ENCODE results near the gene KCNMA1.
A peak's percentile ranks its signal among the peaks of the same experiment; 100 is the strongest.

KCNMA1 gene

DNA sequence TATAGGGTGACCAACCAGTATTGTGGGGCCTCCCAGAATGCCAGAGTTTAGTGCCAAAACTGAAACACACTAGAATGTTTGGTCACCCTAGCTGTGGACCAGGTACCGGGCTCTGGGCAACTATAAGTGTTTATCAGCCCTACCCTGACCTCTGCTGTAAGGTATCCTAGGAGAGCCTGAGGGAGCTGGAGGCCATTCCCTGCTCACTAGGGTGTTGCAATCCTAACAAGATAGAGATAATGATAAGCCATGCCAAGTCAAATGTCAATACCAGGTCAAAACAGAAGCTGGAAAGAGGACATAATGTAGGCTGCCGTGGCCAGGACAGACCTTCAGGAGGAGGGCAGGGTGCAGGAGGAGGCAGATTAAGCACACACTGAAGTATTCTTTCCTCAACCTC lies 151.8 kb downstream of the KCNMA1 start:
- DNase-seq (ENCODE audit: low read depth) = no peak

DNA sequence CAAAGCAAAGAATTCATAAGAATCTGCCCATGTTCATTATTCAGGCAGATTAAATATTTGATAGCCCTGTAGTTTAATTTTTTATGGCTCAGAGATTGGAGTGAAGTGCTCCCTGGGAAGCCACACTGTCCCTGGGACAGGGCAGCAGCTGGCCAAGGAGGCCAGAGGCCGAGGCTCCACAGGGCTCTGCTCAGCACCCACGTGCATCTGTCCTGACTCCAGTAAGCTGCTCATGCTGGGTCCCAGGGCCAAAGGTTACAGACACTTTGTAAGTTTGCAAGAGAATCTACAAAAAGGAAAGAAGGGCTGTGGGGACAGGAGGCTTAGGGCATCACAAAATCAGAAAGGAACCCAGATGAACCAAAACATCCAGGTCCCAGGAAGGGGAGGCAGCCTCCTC lies 155.5 kb downstream of the KCNMA1 start:
- no peak for DNase-seq (ENCODE audit: low read depth)

DNA sequence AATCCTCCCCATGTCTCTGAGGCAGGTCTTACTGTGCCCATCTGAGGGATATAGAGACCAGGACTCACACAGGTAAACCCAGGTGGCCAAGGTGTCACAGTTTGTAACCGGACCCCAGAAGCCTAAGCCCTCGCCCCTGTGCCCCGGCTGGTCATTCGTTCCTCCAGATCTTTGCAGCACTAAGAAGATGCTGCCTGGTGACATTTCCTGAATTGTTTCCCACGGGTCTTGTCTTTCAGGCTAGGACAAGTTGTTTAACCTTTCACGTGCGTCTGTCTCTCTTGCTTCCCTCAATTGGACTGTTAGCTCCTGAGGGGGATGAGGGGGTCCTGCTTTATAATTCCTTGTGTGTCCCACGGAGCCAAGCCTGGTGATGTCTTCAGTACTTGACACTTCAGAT lies 158.0 kb downstream of the KCNMA1 start:
- DNase-seq (ENCODE audit: low read depth) = no peak

DNA sequence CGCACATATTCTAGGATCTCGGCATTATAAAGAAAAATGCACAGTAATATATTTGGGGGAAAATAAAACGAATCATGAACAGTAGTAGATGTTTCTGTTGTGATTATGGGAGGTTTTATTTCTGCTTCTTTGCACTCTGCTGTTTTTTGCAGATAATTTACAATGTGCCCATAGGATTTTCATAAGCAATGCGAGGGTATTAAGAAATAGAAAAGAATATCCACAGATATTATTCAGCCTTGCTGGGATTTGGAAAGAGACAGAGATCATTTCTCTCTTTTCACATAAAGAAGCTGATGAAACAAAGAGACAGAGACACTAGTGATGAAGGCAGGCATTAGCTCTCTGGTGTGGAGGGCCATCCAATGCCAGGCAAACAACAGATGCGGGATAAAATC lies 158.6 kb downstream of the KCNMA1 start:
- no peak for DNase-seq (ENCODE audit: low read depth)

DNA sequence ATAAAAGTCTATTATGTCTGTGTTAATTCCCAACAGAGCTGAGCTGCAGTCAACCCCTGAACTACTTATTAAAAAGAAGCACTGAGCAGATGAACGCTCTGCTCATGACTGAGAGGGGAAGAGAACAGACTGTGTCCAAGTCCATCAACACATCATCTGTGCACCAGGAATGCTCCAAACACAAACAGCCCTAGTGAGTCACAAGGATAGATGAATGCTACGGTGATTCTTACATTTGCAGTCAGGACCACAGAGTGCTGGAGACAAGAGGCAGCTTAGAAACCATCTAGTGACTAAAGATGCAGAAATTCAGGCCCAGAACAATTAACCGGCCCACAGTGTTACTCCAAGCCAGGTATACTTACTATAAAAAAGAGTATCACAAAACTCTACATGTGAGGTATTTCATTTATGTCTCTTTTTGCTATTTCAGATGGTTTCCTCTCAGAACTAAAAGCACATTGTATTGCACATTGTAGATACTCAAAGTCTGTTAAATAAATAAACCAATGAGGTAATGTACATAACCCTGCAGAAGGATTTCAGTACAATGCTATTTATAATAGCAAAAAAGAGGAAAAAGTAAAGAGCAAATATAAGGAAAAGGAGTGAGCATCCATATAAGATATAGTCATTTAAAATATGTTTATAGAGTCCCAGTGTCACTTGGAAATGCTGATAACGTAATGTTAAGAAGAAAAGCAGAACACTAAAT lies 159.2 kb downstream of the KCNMA1 start:
- DNase-seq (ENCODE audit: low read depth) = peak; percentile 90

DNA sequence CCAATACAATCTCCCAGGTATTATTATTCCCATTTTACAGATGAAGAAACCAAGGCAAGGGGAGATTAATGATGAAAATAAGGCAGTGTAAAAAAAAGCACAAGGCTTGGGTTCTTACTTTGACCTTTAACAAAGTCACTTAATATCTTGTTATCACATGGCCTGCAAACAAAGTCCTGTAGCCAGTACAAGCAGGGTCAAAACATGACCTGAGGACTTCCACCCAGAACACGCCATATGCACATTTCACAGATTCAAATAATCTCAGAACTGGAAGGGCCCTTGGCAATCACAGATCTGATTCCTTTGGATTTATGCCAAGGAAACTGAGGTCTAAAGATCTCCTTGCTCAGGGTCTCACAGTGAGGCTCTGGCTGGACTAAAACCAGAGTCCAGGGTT lies 162.1 kb downstream of the KCNMA1 start:
- DNase-seq (ENCODE audit: low read depth) = no peak

DNA sequence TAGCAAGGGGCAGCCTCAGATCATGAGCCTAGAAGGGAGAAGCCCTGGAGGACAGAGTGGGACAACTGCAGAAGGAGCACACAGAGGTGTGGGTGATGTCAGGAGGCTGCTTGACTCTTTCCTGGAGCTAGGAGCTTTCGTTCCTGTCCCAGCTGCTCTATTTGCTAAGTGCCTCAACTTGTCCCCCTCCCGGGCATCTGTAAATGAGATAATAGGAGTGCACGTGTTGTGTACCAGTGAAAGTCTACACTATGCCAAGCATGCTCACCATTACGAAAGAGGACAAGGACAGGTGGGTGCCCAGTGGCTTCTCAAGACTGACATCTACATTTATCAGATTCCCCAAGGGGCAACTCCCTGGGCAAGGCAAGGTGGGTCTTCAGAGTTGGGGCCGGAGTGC lies 162.7 kb downstream of the KCNMA1 start:
- DNase-seq (ENCODE audit: low read depth) = no peak

DNA sequence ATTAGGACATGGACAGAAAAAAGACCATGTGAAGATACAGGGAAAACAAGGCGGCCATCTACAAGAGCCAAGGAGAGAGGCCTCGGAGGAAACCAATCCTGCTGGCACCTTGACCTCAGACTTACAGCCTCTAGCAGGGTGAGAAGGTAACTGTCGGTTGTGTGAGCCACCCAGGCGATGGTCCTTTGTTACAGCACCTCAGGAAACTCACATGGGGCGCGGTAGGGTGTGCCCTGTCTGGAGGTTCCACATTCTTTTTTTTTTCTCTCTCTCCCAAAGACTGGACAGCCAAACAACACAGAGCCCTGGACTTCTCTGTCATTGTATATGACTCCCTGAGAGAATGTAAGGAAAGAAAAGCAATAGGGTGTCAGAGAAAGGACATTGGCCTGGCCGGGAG lies 163.2 kb downstream of the KCNMA1 start:
- DNase-seq (ENCODE audit: low read depth) = no peak

DNA sequence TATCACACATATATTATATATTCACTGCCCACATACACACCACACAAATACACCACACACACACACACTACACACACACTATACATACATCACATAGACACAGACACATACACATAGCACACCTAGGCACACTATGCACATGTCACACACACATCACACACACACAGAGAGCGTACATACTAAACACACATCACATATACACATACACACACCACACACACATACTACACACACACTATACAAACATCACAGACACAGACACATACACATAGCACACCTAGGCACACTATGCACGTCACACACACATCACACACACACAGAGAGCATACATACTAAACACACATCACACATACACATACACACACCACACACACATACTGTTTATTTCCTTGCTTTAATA lies 165.5 kb downstream of the KCNMA1 start:
- no peak for DNase-seq (ENCODE audit: low read depth)

DNA sequence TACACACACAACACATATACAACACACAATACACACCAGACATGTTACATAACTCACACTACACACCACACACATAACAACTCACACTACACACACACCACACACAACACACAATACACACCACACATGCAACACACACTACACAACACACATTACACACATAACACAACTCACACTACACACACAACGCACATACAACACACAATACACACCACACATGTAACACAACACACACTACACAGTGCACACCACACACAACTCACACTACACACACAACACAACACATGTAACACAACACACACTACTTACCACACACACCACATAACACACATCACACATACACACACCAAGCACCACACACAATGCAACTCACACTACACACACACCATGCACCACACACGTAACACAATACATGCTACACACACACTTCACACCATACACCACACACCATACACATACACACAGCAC lies 166.5 kb downstream of the KCNMA1 start:
- DNase-seq (ENCODE audit: low read depth) = peak; percentile 12

DNA sequence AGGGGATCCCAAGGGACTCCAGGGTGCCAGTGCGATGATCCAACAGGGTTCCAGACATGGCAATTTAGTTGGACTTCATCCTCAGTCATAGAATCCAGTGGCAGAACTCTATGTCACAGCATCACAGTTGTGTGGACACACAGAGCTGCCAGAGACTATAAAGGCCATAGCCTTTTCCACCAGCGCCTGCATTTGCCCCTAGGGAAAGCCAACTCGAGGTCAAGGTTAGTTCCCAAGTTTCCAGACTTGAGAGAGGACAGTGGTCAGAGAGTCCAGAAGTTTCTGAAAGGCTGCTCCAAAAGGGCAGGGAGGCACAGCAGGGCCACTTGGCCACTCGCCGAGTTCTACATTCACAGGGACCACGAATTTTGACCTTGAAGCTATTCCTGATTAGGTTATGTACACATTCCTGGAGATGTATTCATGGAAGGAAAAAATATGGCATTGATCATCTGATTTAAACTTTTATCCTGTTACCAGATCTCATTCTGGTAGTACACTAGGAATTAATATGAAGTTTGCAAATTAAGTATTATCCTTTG lies 170.1 kb downstream of the KCNMA1 start:
- no peak for DNase-seq (ENCODE audit: low read depth)

DNA sequence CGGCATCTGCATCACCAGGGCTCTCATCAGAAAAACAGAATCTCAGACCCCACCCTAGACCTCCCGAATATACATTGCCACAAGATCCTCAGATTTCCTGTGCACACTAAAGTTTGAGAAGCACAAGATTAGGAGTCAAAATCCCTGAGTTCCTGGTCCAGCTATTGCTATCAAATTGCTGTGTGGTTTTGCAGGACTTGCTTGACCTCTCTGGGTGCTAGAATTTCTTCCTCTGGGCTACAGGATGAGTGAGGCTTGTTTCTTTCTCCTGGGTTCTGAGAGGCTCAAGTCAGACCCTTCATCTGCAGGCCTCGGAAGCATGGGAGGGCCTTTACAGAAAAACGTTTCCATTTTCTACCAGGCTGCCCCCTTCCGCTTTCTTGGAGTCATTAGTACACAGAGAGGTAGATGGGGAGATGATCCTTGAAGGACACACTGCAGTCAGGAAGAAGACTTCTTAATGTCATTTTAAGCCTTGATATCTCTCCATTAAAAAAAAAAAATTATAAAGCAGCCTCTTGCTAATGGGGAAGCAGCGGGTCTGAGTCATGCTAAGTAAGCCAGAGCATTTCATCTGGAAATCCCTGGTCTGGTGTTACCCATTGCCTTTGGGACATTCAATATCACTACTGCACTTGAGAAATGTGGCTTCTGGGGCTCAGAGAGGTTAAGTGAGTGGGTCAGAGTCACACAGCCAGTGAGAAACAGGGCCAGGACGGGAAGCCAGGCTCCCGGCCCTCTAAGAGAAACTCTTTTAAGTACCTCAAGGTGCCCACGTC lies 173.5 kb downstream of the KCNMA1 start:
- DNase-seq (ENCODE audit: low read depth) = peak; percentile 47

DNA sequence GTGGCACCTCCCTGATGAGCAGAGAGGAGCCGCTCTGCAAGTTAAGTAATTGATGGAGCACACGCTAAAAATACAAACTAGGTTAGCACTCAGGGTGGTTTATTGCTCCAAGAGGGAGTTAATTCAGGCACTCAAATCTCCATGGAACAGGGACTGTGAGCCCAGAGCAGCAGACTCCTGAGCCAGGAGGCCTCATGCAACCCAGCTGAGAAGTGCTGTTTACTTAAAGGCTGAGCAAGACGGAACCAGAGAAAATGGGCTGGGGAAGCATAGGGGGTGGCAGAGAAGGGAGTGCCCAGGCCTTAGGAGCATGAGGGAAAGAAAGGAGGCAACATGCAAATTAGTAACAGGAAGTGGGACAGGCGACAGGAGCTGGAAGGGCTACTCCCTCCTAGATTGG lies 174.1 kb downstream of the KCNMA1 start:
- no peak for DNase-seq (ENCODE audit: low read depth)

DNA sequence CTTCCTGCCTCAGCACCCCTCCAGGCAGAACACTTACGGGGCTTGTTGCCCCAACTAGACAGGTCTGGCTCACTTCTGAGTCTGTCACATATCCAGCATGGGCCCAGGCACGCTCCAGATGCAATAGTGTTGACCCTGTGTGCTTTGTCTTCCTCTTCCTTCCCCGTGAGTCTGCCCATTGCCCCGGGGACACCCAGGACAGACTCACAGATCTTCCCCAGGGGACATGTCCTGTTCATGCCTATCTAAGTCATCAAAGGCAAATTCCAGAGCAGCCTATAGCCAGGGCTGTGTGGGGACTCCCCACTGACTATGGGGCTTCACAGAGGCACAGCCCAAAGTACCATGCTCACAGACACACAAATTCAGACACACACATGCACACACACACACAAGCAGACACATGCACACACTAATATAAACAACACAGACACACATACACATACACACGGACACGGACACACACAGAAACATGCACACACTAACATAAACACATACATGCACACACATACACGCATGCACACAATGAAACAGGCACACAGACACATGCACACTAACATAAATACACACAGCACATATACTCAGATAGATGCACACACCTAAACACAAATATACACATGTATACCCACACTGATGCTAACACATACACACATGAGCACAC lies 175.8 kb downstream of the KCNMA1 start:
- no peak for DNase-seq (ENCODE audit: low read depth)

DNA sequence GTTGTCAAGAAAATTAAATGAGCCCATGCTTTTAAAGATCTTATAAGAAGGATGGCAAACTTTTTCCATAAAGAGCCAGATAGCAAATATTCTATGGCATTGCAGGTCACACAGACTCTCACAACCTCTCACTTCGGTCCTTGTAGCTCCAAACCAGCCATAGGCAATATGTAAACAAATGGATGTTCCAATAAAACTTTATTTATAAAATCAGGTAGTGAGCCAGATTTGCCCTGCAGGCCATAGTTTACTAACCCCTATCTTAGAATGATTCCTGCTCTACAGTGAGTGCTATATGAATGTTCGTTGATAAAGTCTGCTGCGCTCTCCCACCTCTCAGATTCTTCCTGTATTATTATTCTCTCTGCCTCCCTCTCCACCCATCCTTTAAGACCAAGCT lies 177.7 kb downstream of the KCNMA1 start:
- no peak for DNase-seq (ENCODE audit: low read depth)

DNA sequence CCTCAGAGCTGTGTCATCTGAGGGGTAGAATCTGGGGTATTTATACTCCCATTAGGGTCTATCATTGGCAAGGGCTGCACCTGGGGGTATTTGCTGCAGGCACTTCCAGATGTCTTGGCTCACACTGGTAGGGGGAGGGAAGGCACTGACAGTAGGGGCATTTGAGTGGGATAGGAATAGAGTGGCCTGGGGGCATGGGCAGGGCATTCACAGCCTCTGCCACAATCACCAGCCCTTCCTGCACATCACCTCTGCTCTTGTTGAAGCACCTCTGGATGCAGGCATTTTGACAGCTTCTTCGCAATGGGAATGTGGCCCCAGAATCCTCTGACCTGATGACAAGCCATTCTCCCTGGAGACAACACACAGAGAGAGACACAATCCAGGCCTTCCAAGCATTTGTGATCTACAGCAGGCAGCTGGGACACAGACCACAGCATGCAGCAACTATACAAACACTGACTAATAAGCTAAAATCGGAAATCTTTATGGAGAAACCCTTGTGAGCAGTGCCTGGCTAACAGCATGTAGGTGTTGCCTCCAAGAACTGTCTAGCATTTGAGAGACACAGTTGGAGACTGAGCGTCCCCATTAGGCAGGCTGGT lies 178.5 kb downstream of the KCNMA1 start:
- peak; percentile 47 for DNase-seq (ENCODE audit: low read depth)

DNA sequence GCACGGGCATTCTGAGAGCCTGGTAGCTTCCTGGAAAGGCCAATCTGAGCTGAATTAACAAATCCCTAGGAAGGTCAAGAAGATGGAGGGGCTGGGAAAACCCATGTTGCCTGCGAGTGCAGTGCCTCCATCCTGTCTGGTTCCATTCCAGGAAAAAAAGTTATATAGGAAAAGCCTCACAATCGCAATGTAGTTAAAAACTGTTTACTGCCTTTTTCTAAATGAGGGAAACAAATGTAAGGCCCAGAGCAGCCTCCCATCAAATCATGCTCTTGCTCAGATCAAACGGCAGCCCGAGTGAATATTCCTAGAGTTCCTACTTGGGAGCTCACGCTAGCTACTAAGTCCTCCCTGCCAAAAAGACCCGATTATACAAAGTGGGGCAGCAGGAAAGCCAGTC lies 179.9 kb downstream of the KCNMA1 start:
- DNase-seq (ENCODE audit: low read depth) = no peak

DNA sequence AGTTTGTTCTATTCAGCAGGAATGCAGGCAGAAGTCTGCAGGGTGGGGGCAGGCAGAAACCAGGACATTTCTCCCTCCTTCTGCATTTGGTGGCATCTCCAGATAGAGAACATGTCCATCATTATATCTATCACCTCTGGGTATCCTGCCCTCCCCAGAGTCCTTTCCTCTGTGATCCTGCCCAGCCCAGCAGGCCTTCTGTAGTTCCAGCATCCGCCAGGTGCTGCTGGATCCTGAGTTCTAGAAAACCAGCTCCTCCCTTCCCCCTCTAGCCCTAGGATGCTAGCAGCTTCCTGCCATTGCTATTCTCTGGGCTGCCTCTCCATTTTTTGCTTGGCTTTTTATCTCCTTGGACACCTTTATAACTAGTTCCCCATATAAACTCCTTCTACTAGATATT lies 180.3 kb downstream of the KCNMA1 start:
- DNase-seq (ENCODE audit: low read depth) = no peak

DNA sequence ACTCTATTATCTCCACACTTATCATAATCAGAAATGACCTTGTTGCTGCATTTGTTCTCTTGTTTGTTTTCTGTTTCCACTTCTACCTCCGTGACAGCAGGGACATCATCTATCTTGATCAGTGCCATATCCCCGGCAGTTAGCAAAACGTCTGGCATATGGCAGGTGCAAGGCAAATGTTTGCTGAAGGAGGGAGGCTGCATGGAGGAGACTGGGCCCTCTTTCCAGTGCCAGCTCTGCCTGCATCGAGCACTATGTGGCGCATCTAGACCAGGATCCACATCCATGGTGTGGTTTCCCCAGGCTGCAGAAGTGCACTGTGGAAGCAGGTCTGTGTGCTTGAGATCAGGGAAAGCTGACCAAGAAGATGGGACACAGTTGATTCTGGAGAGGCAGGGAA lies 181.2 kb downstream of the KCNMA1 start:
- DNase-seq (ENCODE audit: low read depth) = no peak

DNA sequence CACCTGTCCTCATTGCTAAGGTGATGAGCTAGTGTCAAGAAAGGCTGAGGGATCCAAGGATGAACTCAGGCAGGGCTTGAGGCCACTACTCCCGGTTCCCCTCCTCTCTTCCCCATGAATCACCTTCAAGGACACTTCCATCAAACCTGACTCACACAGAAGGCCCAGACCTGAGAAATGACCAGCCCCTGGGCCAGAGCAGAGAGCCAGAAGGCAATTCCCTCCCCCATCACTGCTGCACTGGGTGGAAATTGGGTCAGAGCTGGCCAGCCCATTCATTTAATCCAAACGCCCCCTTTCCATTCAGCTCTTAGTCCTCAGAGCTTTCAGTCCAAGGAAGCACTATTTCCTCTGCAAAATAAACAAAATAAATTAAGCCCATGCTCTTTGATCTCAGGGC lies 182.0 kb downstream of the KCNMA1 start:
- DNase-seq (ENCODE audit: low read depth) = peak; percentile 49

DNA sequence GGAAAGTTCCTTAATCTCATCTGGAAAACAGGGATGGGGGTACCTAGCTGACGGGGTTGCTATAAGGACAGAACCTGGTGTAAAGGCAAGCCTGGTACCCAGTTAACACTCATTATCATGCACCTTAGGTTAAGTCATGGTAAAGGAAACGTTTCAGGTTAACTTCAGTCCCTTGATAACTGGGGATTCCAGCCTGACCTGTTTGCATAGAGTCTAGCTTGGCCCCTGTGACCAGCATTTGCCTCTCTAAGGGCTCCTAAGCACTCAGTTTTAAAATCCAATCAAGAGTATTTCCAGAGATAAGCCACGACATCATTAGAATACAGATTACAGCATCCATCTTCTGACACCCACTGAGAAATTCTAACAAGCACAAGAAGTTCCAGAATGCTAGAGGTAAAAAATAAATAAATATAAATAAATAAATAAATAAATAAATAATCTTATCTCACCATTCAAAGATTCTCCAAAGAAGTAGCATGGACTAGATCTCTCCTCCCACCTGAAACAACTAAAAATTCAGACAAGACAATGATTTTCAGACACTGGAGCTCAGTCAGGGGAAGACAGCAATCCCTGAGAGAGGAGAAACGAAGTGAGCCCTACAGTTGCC lies 184.6 kb downstream of the KCNMA1 start:
- DNase-seq (ENCODE audit: low read depth) = no peak

DNA sequence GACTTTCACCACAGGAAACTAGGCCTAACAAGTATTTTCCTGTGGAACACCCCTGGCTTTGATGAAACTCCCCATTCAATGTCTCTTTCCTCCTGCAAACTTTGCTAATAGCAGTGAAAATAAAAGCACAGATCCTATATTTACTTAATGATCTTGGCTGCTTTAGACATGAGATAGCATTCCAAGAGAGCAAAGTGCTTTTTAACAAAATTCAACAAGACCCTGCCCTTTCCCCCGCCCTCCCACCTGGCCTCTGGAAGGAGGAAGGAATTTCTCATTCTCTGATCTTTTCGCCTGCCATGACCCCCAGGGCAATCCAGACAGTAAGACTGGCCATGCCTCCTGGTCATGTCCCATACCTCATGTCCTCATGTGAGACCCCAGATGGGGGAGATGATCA lies 185.7 kb downstream of the KCNMA1 start:
- no peak for DNase-seq (ENCODE audit: low read depth)
